ELF-1 (cell line): Measurements from ENCODE around the gene ACTN4.
A peak's percentile ranks its signal among the peaks of the same experiment; 100 is the strongest.
"Not testable (repeated sequence)": the region's sequence is repeated elsewhere in the genome, so short reads cannot be mapped to it uniquely, and the experiment has no call there.

Experiments
- DNase-seq: peaks from one replicate; pipeline ENCODE4 v3.0.0-alpha.2; 2016; ENCODE audit warnings: low read depth, low spot score

The ACTN4 gene

DNA sequence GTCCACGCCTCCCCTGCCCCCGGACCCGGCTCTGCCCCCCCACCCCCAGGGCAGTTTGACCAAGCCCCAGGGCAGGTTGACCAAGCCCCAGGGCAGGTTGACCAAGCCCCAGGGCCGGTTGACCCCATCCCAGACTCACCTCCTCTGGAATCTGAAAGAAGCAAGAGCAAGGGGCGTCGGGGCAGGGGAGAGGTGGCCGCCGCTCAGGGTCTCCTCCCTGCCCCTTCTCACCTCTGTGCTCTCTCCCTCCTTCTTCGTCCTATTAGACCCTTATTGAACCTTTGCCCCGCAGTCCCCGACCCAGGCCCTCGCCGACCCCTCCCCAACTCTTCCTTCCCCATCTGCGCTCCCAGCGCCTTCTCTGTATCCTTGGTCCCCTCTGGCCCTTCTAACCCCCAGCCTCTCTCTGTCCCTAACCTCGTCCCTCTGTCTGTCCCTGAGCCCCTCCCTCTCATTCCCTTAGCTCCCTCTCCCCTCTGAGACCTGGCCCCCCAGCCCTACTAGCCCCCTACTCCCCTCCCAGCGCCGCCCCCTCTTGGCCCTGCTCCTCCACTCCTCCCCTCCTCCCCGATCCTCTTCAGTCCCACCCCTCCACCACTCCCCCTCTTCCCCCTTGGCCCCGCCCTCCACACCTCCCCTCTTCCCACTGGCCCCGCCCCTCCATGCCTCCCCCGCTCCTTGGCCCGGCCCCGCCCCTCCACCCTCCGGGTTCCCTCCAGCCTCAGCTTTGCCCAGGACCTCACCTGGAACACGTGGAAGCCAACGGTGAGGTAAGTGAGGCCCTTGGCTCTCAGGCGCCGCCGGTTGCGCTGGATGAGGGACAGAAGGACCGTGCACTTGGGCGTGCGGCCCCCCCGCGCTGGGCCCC lies 89.2 kb downstream of the ACTN4 start:
- DNase-seq, result peak; percentile 36

- DNase-seq, result no peak
These were observed 89.9 kb downstream of the ACTN4 start for GRCh38 chr19:38737281-38737865.

DNA sequence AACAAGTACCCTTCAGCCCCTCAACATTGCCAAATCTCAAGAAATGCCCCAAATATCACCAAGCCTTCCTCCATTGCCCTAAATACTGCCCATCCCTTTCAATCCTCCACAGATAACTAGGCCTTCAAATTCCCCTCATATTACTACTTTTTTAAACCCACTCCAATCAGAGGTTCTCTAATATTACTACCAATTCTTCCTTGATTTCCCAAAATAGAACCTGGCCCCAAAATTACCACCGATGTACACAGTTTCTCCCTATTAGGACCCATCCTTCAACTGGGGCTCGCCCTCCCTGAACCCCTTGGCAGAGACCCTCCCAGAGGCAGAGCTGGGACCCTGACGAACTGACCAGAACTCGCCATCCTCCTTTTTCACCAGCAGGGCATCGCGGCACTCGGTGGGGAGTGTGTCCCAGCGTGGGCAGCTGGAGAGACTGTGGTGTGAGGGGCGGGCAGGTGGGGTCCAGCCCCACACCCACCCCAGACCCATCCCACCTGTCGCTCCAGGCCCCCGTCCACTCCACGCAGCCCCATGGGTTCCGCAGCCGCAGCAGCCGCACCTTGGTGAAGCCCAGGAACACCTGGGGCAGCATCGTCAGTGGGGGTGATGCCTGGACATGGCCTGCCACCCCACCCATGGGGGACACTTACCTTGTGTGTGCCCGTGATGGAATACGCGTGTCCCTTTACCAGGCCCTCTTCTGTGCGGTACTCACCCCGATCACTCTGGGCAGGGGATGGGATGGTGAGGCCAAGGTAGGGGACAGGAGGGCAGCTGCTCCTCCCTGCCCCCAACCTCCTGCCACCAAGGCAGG lies 90.7 kb downstream of the ACTN4 start:
- peak; percentile 1 for DNase-seq

- peak; percentile 1 for DNase-seq
These were observed 92.2 kb downstream of the ACTN4 start for GRCh38 chr19:38739440-38740256.

DNA sequence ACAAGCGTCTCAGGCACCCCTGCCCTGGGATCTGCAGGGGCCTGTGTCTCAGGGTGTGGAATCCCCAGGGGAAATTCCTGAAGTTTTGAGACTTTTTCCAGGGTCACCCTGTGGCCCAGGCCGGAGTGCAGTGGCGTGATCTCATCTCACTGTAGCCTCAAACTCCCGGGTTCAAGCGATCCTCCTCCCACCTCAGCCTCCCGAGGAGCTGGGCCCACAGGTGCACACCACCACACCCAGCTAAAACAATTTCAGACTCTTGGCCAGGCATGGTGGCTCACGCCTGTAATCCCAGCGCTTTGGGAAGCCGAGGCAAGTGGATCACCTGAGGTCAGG lies 92.8 kb downstream of the ACTN4 start:
- no peak for DNase-seq

- no peak for DNase-seq
These were observed 93.5 kb downstream of the ACTN4 start for GRCh38 chr19:38740932-38741331.

GRCh38 chr19:38741670-38742069 lies 94.2 kb downstream of the ACTN4 start:
- DNase-seq, result peak; percentile 1

GRCh38 chr19:38742296-38742695 lies 94.8 kb downstream of the ACTN4 start:
- DNase-seq, result no peak

DNA sequence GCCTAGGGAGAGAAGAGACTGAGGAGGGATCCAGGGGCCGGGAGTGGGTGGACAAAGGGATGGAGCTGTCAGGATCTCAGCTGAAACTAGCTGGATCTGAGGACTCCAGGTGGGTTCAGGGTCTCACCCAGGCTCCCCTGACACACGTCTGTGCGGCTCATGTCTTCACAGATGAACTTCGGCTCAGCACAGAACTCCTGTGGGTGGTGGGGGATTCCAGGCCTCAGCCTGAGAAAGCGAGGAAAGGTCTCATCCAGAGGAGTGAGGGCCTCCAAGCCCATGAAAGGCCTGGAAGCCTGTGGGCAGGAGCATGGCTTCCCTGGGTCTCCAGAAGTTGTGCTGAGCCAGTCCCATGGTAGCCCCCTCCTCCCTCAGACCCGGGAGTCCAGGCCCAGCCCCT lies 95.5 kb downstream of the ACTN4 start:
- no peak for DNase-seq

- DNase-seq, result peak; percentile 4
These were observed 96.2 kb downstream of the ACTN4 start for GRCh38 chr19:38743394-38744297.

DNA sequence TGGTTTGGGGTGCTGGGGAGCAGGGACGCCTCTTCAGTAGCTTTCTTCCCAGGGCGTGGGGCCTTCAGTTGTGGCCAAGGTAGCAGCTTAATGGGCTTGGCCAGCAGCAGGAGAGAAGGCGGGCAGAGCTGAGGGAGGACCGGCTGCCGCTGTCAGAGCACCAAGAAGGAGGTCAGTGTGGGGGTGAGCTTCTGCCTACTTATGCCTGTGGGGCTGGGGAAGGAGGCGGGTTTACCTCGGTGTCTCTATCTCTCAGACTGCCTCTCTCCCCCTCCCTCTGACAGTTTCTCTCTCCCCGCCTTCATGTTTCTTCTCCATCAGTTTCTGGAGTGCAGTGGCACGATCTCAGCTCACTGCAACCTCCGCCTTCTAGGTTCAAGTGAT lies 96.8 kb downstream of the ACTN4 start, which contains the start of gene CAPN12:
Gene CAPN12, minus strand, starts transcription at position 177 of the 384 bp plus-strand sequence. CDS start 309 bp downstream, outside the sequence.
- DNase-seq, result no peak

GRCh38 chr19:38744874-38745273 lies 97.4 kb downstream of the ACTN4 start:
- DNase-seq, result no peak

- DNase-seq, result peak; percentile 3
These were observed 97.9 kb downstream of the ACTN4 start for GRCh38 chr19:38745316-38745715.

- DNase-seq, result not testable (repeated sequence)
These were observed 106.3 kb downstream of the ACTN4 start for GRCh38 chr19:38753783-38754182.

- not testable (repeated sequence) for DNase-seq
These were observed 106.7 kb downstream of the ACTN4 start for GRCh38 chr19:38754196-38754595.

DNA sequence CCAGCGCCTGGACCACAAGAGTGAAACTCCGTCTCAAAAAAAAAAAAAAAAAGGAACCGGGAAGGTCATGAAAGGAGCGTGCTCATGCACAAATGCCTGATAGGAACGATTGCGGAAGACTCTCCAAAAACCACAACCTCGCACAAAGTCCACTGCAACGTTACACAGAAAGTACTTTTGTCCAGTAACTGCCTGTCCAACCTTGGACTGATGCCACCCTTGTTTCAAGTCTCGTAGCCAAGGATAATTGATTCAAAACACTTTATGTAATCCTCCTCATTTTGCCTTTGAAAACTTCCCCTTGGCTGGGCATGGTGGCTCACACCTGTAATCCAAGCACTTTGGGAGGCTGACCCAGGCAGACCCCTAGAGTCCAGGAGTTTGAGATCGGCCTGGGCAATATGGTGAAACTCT lies 112.1 kb downstream of the ACTN4 start:
- no peak for DNase-seq

GRCh38 chr19:38760805-38761517 lies 113.5 kb downstream of the ACTN4 start:
- DNase-seq, result not testable (repeated sequence)

- DNase-seq, result not testable (repeated sequence)
These were observed 114.5 kb downstream of the ACTN4 start for GRCh38 chr19:38761884-38762389.

GRCh38 chr19:38763795-38764220 lies 116.4 kb downstream of the ACTN4 start:
- DNase-seq, result no peak
